ENCODE data around the gene LST1. TPM values are rescaled to one million over a fixed set of nuclear protein-coding genes. Genes with fewer than 3 reads are reported as not detected.
A peak's percentile ranks its signal among the peaks of the same experiment; 100 is the strongest.

Gene LST1
- total and polyA plus RNA-seq, 2 of the 8 experiments (the other 6 are each of a cell fraction or from before 2014, with no cell fraction given), result not detected

DNA sequence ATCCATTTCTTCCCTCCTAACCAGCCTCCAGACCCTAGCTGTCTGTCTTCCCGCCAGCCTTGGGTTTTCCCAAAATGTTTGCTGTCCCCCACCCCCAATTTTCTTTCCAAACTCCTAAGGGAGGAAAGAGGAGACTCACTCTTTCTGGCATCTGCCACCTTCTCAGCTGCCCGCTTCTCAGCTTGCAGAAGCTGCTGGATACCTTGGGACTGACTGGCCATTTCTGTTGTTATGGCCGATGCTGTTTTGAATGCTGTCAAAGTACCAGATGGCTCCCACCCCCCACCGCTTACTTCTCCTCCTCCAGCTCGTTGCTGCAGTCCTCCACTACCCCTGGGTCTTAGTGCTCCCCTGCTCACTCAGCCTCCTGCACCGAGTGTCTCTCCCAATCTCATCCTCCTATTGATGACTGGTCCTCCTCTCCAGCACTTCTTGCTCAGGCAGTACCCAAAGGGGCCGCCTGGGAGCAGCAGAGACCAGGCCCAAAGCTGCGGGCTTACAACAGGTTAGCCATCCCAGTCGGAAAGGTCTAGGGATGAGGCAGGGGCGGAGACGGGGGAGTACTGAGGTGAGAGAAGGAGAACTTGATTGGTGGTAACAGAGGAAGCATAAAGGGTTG is 39.6 kb upstream of the LST1 start, which contains the start of gene ATP6V1G2 (continued):
- TF ChIP-seq, protein P1, sequence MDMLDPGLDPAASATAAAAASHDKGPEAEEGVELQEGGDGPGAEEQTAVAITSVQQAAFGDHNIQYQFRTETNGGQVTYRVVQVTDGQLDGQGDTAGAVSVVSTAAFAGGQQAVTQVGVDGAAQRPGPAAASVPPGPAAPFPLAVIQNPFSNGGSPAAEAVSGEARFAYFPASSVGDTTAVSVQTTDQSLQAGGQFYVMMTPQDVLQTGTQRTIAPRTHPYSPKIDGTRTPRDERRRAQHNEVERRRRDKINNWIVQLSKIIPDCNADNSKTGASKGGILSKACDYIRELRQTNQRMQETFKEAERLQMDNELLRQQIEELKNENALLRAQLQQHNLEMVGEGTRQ (IDR thresholded peaks at IDR 0.05; ENCODE audit: low read length), result no peak
- peak; percentile 87 for TF ChIP-seq MAX (IDR thresholded peaks at IDR 0.05)
- TF ChIP-seq HDAC6 (IDR thresholded peaks at IDR 0.05; ENCODE audit: low read depth, low read length), result no peak
- peak; percentile 62; the same call in 1 of the 2 replicates for TF ChIP-seq GTF2F1 (IDR thresholded peaks at IDR 0.05; ENCODE audit: borderline replicate concordance, low read depth, low read length)
- TF ChIP-seq TAF7 (optimal IDR thresholded peaks at IDR 0.05; ENCODE audit: borderline replicate concordance, low read depth, low read length), result peak; percentile 54
- TF ChIP-seq RBBP5 (IDR thresholded peaks at IDR 0.05; ENCODE audit: borderline replicate concordance, low read depth, low read length), result no peak
- TF ChIP-seq POLR2AphosphoS5 (IDR thresholded peaks at IDR 0.05; ENCODE audit: low read depth, low read length), result 0 out of 2 replicates have a peak, but pooled peaks have one; percentile 41
- TF ChIP-seq RAD21 (IDR thresholded peaks at IDR 0.05 in 1 of 2, conservative IDR thresholded peaks at IDR 0.05 in 1 of 2; ENCODE audit: low read depth in 2 of 2, low read length in 2 of 2), result peak; percentile 99 to 100
- TF ChIP-seq SIRT6 (IDR thresholded peaks at IDR 0.05; ENCODE audit: low read length), result no peak
- no peak for TF ChIP-seq EZH2 (IDR thresholded peaks at IDR 0.05; ENCODE audit: low read depth, low read length, severe bottlenecking)
- TF ChIP-seq POLR2A (IDR thresholded peaks at IDR 0.05; ENCODE audit: control extremely low read depth in 1 of 2, low read depth in 2 of 2, low read length in 2 of 2), result 0 out of 3 replicates have a peak, but pooled peaks of 1 of the 2 experiments have one; percentile 83
- TF ChIP-seq SUZ12 (IDR thresholded peaks at IDR 0.05; ENCODE audit: low read length), result no peak
- 0 out of 2 replicates have a peak, but pooled peaks have one; percentile 4 for TF ChIP-seq POU5F1 (IDR thresholded peaks at IDR 0.05; ENCODE audit: low read depth, low read length)
- no peak for TF ChIP-seq ZNF274 (IDR thresholded peaks at IDR 0.05; ENCODE audit: borderline replicate concordance, extremely low read depth, low read length)
- no peak for TF ChIP-seq SP2 (IDR thresholded peaks at IDR 0.05; ENCODE audit: low read length)
- 0 out of 2 replicates have a peak, but pooled peaks have one; percentile 14 for TF ChIP-seq BRCA1 (IDR thresholded peaks at IDR 0.05; ENCODE audit: low read depth, low read length)
- TF ChIP-seq EP300 (IDR thresholded peaks at IDR 0.05; ENCODE audit: borderline replicate concordance in 1 of 2, low read depth in 2 of 2, low read length in 2 of 2), result peak in 1 of 2 experiments; percentile 79; a peak in 1 of 3 replicates
- TF ChIP-seq BACH1 (IDR thresholded peaks at IDR 0.05; ENCODE audit: low read length), result no peak
- peak; percentile 94 for TF ChIP-seq FOSL1 (IDR thresholded peaks at IDR 0.05; ENCODE audit: insufficient read depth, low read depth, low read length)
- TF ChIP-seq JUN (IDR thresholded peaks at IDR 0.05; ENCODE audit: low read depth, low read length), result 0 out of 2 replicates have a peak, but pooled peaks have one; percentile 25
- TF ChIP-seq KDM1A (IDR thresholded peaks at IDR 0.05; ENCODE audit: borderline replicate concordance, low read length), result peak; percentile 88
- peak; percentile 83 for TF ChIP-seq CTBP2 (IDR thresholded peaks at IDR 0.05; ENCODE audit: borderline replicate concordance, insufficient read depth, insufficient read length, low read length)
- peak; percentile 90 for TF ChIP-seq SP1 (IDR thresholded peaks at IDR 0.05; ENCODE audit: low read depth, low read length)
